Measurements from ENCODE around the gene KCNS3.

The KCNS3 gene

DNA sequence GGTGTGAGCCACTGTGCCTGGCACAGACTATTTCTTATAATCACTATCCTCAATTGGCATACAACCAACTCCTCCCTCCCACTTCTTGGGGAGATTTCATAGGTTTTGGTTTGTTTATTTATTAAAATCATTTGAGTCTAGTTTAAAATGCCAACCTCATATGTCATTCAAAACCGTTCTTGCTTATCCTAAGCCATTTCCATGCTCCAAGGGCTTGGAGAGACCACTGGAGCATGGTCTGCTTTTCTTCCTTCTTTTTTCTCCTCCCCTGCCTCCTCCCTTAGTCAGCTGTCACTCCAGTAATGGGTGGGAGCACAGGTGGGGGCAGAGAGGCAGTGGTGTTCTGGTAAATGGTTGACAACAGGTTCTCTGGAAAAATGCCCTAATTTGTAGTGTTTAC is 20.4 kb upstream of the KCNS3 start:
- peaks cover 1% of the 10 kb centered on the region for H3K36me3 Mint-ChIP-seq
- no peaks in the 10 kb centered on the region for H3K4me1 Mint-ChIP-seq
- H3K27me3 Mint-ChIP-seq = peaks cover 20% of the 10 kb centered on the region
- no peak overlapping the region for H3K4me3 Mint-ChIP-seq
- H3K27ac Mint-ChIP-seq = no peak overlapping the region
- ATAC-seq (ENCODE audit: low read depth) (no peak), DNase-seq (ENCODE audit: low spot score in 2 of 2) (no peak)
- H3K9me3 Mint-ChIP-seq = no peaks in the 10 kb centered on the region

DNA sequence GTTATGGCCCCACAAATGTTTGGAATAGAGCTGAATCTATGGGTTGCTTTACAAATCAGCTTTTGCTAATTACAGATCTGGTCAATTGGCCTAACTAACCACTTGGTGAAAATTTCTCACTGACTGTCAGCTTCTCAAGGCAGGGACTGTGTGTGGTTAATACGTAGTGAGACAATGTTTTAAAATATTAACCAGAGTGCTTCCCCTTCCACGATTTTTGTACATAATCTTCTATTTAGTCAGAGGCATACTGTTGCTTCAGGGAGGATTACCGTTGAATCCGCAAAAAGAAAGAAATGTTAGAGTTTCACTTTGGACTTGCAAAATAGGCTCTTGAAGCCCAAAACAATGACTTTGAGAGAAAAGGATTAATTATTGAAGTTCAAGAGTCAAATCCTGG is 14.9 kb upstream of the KCNS3 start:
- no peak for DNase-seq (ENCODE audit: low spot score in 2 of 2)

DNA sequence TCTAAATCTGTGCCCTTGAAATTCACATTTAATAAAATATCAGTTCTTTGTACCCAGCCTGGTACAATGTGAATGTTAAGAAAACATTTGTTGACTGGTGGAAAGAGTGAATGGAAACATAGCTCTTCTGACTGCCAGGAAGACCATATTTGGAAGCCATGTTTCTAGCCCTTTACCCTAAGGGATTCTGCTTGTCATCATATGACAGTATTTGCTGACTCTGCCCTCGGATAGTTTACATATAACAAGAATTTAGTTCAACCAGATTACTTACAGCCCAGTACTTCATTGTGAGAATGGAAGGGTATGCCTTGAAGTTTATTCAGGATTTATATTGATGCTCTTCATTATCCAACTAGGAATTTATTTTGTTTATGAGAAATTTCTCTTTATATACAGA is 13.8 kb upstream of the KCNS3 start:
- ATAC-seq (ENCODE audit: low read depth) (no peak), DNase-seq (ENCODE audit: low spot score in 2 of 2) (no peak)
- H3K4me3 Mint-ChIP-seq = no peak overlapping the region
- H3K9me3 Mint-ChIP-seq = no peaks in the 10 kb centered on the region
- peaks cover 1% of the 10 kb centered on the region for H3K36me3 Mint-ChIP-seq
- no peak overlapping the region for H3K27ac Mint-ChIP-seq
- peaks cover 17% of the 10 kb centered on the region for H3K27me3 Mint-ChIP-seq
- peaks cover 3% of the 10 kb centered on the region for H3K4me1 Mint-ChIP-seq

More for the DNA sequence above, 14.9 kb upstream of the KCNS3 start:
- no peak overlapping the region for H3K27ac Mint-ChIP-seq
- peaks cover 1% of the 10 kb centered on the region for H3K36me3 Mint-ChIP-seq
- H3K4me1 Mint-ChIP-seq = no peaks in the 10 kb centered on the region
- no peak overlapping the region for H3K4me3 Mint-ChIP-seq
- ATAC-seq (ENCODE audit: low read depth) = no peak
- H3K9me3 Mint-ChIP-seq = no peaks in the 10 kb centered on the region
- peaks cover 13% of the 10 kb centered on the region for H3K27me3 Mint-ChIP-seq

DNA sequence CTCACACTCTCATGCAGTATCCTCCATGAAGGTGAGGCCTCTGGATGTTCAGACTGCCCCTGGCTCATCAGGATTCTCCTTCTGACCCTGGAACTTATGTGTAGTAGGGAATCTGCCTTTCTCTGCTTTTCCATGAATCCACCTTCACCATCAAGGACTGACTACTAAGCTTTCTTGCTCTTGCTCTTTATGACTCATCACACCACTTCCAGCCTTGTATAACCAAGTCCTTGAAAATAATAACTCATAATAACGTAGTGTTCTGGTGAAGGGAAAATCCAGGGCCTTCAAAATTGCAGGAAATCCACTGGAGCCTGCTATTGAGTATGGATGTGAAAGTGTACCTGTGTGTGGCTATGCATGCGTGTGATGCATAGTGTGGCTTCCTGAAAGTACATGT is 11.3 kb upstream of the KCNS3 start:
- Mint-ChIP-seq H3K4me3 (no peak overlapping the region), H3K36me3 (no peaks in the 10 kb centered on the region), H3K4me1 (peaks cover 5% of the 10 kb centered on the region), H3K9me3 (no peaks in the 10 kb centered on the region), H3K27ac (no peak overlapping the region), H3K27me3 (peaks cover 12% of the 10 kb centered on the region)
- ATAC-seq (ENCODE audit: low read depth) (no peak), DNase-seq (ENCODE audit: low spot score in 2 of 2) (no peak)

DNA sequence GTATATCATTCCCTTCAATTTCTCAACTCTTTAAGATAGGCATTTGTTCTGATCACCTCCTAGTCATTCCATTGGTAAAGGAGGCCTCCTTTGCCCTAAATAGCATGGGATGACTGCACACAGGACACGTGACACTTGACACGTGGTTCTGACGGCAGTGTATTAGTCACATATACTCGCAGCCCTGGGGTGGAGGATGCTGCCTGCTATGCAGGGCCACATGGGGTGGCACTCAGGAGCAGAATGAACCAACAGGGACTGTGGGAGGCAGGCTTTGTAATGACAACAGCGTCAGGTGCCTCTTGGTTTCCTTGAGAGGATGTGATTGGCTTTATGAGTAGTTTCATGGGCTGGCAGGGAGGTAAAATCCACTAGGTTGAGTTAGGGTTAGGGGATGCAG is 9.3 kb upstream of the KCNS3 start:
- H3K36me3 Mint-ChIP-seq = no peaks in the 10 kb centered on the region
- H3K4me1 Mint-ChIP-seq = peaks cover 5% of the 10 kb centered on the region
- H3K27me3 Mint-ChIP-seq = peaks cover 16% of the 10 kb centered on the region
- H3K4me3 Mint-ChIP-seq = no peak overlapping the region
- H3K27ac Mint-ChIP-seq = no peak overlapping the region
- ATAC-seq (ENCODE audit: low read depth) = no peak
- no peaks in the 10 kb centered on the region for H3K9me3 Mint-ChIP-seq
- no peak for DNase-seq (ENCODE audit: low spot score in 2 of 2)

DNA sequence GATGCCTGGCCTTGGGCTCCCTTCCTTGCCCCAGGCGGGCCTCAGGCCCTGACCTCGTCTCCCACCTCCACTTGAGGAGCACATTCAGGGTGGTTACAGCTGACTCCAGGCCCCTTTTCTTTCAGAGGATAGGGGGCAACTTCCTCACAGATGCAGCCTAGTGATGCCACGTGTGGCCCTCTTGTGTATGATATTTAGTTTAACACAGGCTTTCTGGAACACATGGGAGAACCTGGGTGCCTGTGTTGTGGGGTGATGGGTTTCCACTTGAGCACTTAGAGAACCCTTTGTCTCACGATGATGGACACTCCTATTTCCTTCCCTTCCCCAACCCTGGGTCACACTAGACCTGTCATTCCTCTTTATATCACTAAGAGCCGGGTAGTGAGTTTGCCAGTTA is 6.8 kb upstream of the KCNS3 start:
- Mint-ChIP-seq H3K4me1 (peaks cover 5% of the 10 kb centered on the region), H3K9me3 (no peaks in the 10 kb centered on the region), H3K36me3 (no peaks in the 10 kb centered on the region), H3K4me3 (no peak overlapping the region), H3K27ac (no peak overlapping the region), H3K27me3 (peaks cover 25% of the 10 kb centered on the region)
- DNase-seq (ENCODE audit: low spot score in 2 of 2) = no peak
- ATAC-seq (ENCODE audit: low read depth) = no peak

DNA sequence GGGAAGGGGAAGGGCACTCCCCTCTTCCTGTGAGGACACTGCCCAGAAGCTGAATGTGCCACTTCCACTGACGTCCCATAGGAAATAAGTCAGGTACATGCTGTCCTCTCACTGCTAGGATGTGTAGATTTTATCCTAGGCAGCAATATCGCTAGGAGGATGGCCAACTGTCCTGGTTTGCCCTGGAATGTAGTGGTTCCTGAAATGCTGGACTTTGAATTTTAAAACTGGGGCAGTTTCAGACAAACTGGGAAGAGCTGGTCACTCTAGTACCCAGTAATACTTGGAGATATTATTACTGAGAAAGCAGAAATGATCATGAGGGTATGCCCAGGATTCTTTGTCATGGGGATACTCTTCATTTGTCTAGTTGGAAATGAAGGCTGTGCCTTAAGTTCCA is 5.4 kb upstream of the KCNS3 start:
- DNase-seq (ENCODE audit: low spot score in 2 of 2) (no peak), ATAC-seq (ENCODE audit: low read depth) (no peak)
- Mint-ChIP-seq H3K36me3 (no peaks in the 10 kb centered on the region), H3K4me3 (no peak overlapping the region), H3K27me3 (peaks cover 24% of the 10 kb centered on the region), H3K27ac (no peak overlapping the region), H3K4me1 (peaks cover 12% of the 10 kb centered on the region), H3K9me3 (no peaks in the 10 kb centered on the region)

DNA sequence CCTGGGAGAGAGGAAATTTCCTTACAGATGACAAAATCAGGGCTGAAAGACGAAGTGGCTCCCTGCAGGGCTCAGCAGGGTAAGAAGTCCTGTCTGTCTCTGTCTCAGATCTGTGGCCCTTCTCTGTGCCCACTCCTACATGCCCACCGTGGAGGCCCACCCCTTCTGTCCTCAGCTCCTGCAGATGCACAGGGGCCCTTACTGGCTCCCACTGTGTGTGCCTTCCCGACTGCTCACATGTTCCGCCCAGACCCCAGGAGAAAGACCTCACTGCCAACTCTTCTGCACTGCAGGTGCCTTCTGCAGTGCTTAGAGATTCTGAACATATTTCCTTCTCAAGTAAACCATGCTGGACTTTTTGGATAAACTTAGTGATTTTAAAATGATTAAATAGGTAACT is 1.9 kb upstream of the KCNS3 start:
- H3K4me3 Mint-ChIP-seq = no peak overlapping the region
- no peak for DNase-seq (ENCODE audit: low spot score in 2 of 2)
- peaks cover 14% of the 10 kb centered on the region for H3K4me1 Mint-ChIP-seq
- no peak for ATAC-seq (ENCODE audit: low read depth)
- H3K27me3 Mint-ChIP-seq = peaks cover 25% of the 10 kb centered on the region
- no peak overlapping the region for H3K27ac Mint-ChIP-seq
- H3K36me3 Mint-ChIP-seq = no peaks in the 10 kb centered on the region
- no peaks in the 10 kb centered on the region for H3K9me3 Mint-ChIP-seq

DNA sequence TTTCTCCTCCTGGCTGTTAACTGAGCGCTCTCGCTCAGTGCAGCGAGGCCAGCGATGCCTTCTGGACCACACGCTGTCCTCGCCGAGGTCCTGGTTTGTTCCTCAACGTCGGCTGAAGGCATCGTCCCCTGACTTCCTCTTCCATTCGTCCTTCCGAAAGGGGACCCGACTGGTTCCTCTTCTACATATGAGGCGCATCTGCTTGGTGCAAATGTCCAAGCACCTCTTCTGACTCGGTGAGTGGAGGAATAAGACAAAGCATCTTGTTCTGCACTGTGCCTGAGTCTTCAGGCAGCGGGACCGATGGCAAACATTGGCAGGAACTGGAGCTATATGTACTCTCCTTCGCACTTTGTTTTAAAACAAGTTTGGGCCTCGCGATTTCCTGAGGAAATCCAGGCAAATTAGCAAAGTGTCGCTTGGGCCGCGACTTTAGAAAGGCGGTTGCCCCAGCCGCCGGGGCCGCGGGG is 621 bp upstream of the KCNS3 start:
- no peaks in the 10 kb centered on the region for H3K36me3 Mint-ChIP-seq
- peak overlapping the region; percentile 91 for H3K4me3 Mint-ChIP-seq
- ATAC-seq (ENCODE audit: low read depth) (peak; percentile 37), DNase-seq (ENCODE audit: low spot score in 2 of 2) (peak; percentile 1 to 21)
- H3K27ac Mint-ChIP-seq = peak overlapping the region; percentile 26
- peaks cover 25% of the 10 kb centered on the region for H3K27me3 Mint-ChIP-seq
- peaks cover 12% of the 10 kb centered on the region for H3K4me1 Mint-ChIP-seq
- H3K9me3 Mint-ChIP-seq = no peaks in the 10 kb centered on the region

DNA sequence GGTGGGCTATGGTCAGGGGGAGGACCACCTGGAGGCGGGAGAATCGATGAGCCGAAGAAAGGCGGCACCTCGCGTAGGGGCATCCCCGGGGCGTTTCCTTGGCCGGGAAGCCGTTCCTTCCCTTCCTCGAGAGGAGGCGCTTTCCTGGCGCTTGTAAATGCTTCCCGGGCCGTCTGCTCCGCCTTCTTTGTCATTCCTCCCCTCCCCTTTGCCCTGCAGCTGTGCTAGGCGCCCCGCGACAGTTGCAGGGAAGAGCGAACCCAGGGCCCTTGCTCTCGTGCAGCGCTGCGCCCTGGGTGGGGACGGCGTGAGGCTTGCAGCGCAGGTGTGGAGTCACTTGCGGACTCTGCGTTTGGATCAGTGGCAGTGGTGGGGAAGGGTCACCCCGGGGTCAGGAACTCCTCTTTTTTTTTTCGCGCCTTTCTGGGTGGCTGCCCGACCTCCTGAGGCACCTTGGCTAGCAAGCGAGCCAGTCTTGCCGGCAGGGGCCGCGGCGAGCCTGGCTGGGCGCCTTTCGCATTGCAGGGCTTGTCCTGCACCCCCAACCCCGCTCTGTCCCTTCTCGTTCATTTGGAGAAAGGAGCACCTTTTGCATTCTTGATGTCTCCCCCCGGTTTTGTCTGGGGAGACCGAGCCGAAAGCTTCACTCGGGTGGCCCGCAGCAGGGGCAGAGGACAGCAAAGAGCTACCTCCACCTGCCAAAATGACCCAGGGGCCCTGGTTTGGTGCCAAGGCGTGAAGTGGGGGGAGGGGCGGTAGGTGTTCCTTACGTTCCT is 858 bp downstream of the KCNS3 start:
- Mint-ChIP-seq H3K4me1 (peaks cover 12% of the 10 kb centered on the region), H3K27ac (no peak overlapping the region), H3K36me3 (peaks cover 2% of the 10 kb centered on the region), H3K9me3 (peaks cover 2% of the 10 kb centered on the region), H3K27me3 (peaks cover 24% of the 10 kb centered on the region), H3K4me3 (peak overlapping the region; percentile 90)
- DNase-seq (ENCODE audit: low spot score in 2 of 2) (peak in 1 of 2 donors; percentile 5), ATAC-seq (ENCODE audit: low read depth) (peak; percentile 54)

DNA sequence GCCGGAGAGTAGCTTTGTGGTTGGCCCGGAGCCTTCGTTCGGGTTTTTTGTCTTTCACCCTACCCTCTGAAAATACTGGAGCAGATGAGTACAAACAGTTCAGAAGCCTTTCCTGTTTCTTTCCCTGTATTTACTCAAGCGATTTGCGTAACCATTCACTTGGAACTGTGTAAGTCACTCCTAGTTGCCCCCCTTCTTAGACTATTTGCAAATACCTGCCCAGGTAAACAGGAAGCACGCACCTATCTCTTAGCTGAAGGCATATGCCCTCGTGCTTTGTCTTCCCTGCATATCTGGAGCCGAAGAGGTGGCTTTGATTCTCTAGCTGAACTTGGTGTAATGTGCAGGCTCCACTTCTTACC is 1.4 kb downstream of the KCNS3 start:
- Mint-ChIP-seq H3K9me3 (peaks cover 2% of the 10 kb centered on the region), H3K27me3 (peaks cover 24% of the 10 kb centered on the region), H3K4me1 (peaks cover 12% of the 10 kb centered on the region), H3K27ac (no peak overlapping the region), H3K36me3 (peaks cover 2% of the 10 kb centered on the region), H3K4me3 (peak overlapping the region; percentile 66)
- no peak for ATAC-seq (ENCODE audit: low read depth)
- no peak for DNase-seq (ENCODE audit: low spot score in 2 of 2)

DNA sequence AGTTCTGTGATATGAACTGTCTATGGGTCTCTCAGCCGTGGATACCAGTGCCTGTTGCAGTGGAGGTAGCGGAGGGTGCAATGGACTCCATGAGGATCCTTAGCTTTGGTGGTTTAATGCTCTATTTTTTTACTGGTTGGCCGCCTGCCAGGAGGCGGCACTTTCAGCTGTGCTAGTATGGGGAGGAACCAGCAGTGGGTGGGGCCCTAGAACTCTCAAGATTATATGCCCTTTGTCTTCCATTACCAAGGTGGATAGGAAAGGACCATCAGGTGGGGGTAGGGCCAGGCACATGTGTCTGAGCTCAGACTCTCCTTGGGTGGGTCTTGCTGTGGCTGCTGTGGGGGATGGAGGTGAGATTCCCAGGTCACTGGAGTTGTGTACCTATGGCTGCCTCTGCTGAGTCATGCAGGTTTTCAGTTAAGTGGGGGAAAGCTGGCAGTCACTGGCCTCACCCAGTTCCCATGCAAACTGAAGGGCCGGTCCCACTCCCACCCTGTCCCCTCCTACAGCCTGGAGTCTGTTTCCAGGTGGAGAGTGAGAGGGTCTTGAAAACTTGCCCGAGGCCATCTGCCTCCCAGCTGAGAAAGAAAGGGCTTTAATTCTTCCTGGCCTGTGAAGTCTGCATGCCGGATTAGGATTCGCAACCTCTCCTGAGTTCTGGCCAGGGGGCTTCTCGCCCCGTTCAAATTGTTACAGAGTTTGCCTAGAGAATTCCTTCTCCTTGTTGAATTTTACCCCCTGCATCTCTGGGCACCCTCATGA is 14.5 kb downstream of the KCNS3 start:
- Mint-ChIP-seq H3K27ac (no peak overlapping the region), H3K27me3 (peaks cover 17% of the 10 kb centered on the region), H3K4me1 (no peaks in the 10 kb centered on the region), H3K4me3 (no peak overlapping the region), H3K36me3 (peaks cover 5% of the 10 kb centered on the region), H3K9me3 (peaks cover 12% of the 10 kb centered on the region)
- DNase-seq (ENCODE audit: low spot score in 2 of 2) = no peak
- no peak for ATAC-seq (ENCODE audit: low read depth)

DNA sequence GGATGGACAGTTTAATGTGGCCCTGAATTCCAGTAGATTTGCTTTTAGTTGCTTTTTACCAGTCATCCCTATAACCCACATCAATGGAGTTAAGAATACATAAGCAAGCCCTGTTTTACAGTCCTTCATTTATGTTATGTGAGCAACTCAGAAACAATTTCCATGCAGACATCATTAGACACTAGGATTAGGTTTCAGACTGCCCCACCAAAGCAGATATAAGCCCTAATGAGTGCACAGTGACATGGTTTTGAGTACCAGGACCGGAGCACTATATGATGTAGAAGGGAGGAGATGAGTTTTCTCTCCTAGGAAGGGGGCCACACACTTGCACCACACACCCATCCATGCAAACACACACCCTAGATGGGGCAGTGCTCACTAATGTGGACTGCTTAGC is 15.5 kb downstream of the KCNS3 start:
- ATAC-seq (ENCODE audit: low read depth) (no peak), DNase-seq (ENCODE audit: low spot score in 2 of 2) (no peak)
- Mint-ChIP-seq H3K4me3 (no peak overlapping the region), H3K27me3 (peaks cover 17% of the 10 kb centered on the region), H3K9me3 (peaks cover 12% of the 10 kb centered on the region), H3K27ac (no peak overlapping the region), H3K4me1 (no peaks in the 10 kb centered on the region), H3K36me3 (peaks cover 5% of the 10 kb centered on the region)

DNA sequence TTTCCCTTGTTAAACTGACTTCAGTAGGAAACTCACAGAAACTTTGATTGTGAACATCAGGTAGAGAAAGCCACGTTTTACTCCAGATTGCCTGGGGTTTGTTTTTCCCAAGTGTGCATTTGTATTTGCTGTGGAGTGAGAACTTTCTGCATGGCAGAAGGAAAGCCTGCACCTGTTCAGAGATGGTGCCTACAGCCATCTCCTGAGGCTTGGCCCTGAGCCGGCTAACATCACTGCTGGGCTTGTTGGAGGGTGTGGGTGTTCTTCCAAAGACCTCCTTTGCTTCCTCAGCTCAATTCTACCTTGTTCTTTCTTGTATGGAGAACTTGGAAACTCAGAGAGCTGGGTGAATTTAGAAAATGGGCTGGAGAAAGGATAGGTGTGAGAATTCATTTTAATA is 16.1 kb downstream of the KCNS3 start:
- no peak for DNase-seq (ENCODE audit: low spot score in 2 of 2)
- H3K36me3 Mint-ChIP-seq = peaks cover 5% of the 10 kb centered on the region
- peaks cover 16% of the 10 kb centered on the region for H3K27me3 Mint-ChIP-seq
- peaks cover 12% of the 10 kb centered on the region for H3K9me3 Mint-ChIP-seq
- H3K27ac Mint-ChIP-seq = no peak overlapping the region
- ATAC-seq (ENCODE audit: low read depth) = no peak
- H3K4me1 Mint-ChIP-seq = no peaks in the 10 kb centered on the region
- no peak overlapping the region for H3K4me3 Mint-ChIP-seq

All from memory B cell (primary cell).